Measurements from ENCODE around the gene MYOD1. TPM values are rescaled to one million over a fixed set of nuclear protein-coding genes. Genes with fewer than 3 reads are reported as not detected.

The MYOD1 gene
- total RNA-seq, 1 experiment from 2014 or later = not detected

GRCh38 chr11:17703951-17704350 lies 15.4 kb upstream of the MYOD1 start:
- no peak for DNase-seq
- CTCF ChIA-PET = no interaction called here

GRCh38 chr11:17707830-17708229 lies 11.5 kb upstream of the MYOD1 start:
- H3K27ac Mint-ChIP-seq (ENCODE audit: unreplicated experiment) = no peak overlapping the region
- no peaks in the 10 kb centered on the region for H3K4me1 Mint-ChIP-seq (ENCODE audit: low read depth, unreplicated experiment)
- intact Hi-C loops (cut with micrococcal nuclease; ENCODE audit: unreplicated experiment) = no loop called here
- BruUV-seq (replicated peaks) = no TSS peak
- H3K27me3 Mint-ChIP-seq (ENCODE audit: unreplicated experiment) = peaks cover 31% of the 10 kb centered on the region
- no peak for DNase-seq
- CTCF ChIA-PET = interaction anchor here (0.6 kb wide), 1 partner anchor 1075 kb away, joined by 3 read pairs; no protein-coding TSS in a partner anchor
- peaks cover 6% of the 10 kb centered on the region for H3K9me3 Mint-ChIP-seq (ENCODE audit: low read depth, unreplicated experiment)
- H3K4me3 Mint-ChIP-seq (ENCODE audit: low read depth, unreplicated experiment) = no peak overlapping the region
- no peak for TF ChIP-seq CTCF (IDR thresholded peaks at IDR 0.05; ENCODE audit: unreplicated experiment)
- H3K36me3 Mint-ChIP-seq (ENCODE audit: insufficient read depth, unreplicated experiment) = no peaks in the 10 kb centered on the region

More at GRCh38 chr11:17703951-17704350, 15.4 kb upstream of the MYOD1 start:
- no peak for TF ChIP-seq CTCF (IDR thresholded peaks at IDR 0.05; ENCODE audit: unreplicated experiment)
- H3K27me3 Mint-ChIP-seq (ENCODE audit: unreplicated experiment) = peaks cover 31% of the 10 kb centered on the region
- intact Hi-C loops (cut with micrococcal nuclease; ENCODE audit: unreplicated experiment) = no loop called here
- peaks cover 6% of the 10 kb centered on the region for H3K9me3 Mint-ChIP-seq (ENCODE audit: low read depth, unreplicated experiment)
- no peaks in the 10 kb centered on the region for H3K4me1 Mint-ChIP-seq (ENCODE audit: low read depth, unreplicated experiment)
- no TSS peak for BruUV-seq (replicated peaks)
- H3K4me3 Mint-ChIP-seq (ENCODE audit: low read depth, unreplicated experiment) = no peak overlapping the region
- H3K27ac Mint-ChIP-seq (ENCODE audit: unreplicated experiment) = no peak overlapping the region
- H3K36me3 Mint-ChIP-seq (ENCODE audit: insufficient read depth, unreplicated experiment) = no peaks in the 10 kb centered on the region

- intact Hi-C loops (cut with micrococcal nuclease; ENCODE audit: unreplicated experiment) = no loop called here
- no peak overlapping the region for H3K4me3 Mint-ChIP-seq (ENCODE audit: low read depth, unreplicated experiment)
- H3K4me1 Mint-ChIP-seq (ENCODE audit: low read depth, unreplicated experiment) = no peaks in the 10 kb centered on the region
- no TSS peak for BruUV-seq (replicated peaks)
- no peak for TF ChIP-seq CTCF (IDR thresholded peaks at IDR 0.05; ENCODE audit: unreplicated experiment)
- H3K36me3 Mint-ChIP-seq (ENCODE audit: insufficient read depth, unreplicated experiment) = no peaks in the 10 kb centered on the region
- CTCF ChIA-PET = no interaction called here
- H3K27ac Mint-ChIP-seq (ENCODE audit: unreplicated experiment) = no peak overlapping the region
- no peak for DNase-seq
- H3K27me3 Mint-ChIP-seq (ENCODE audit: unreplicated experiment) = peaks cover 9% of the 10 kb centered on the region
- H3K9me3 Mint-ChIP-seq (ENCODE audit: low read depth, unreplicated experiment) = no peaks in the 10 kb centered on the region
Measured at GRCh38 chr11:17711836-17712235, 7.5 kb upstream of the MYOD1 start.

- BruUV-seq (replicated peaks) = no TSS peak
- Mint-ChIP-seq H3K27ac (ENCODE audit: unreplicated experiment) (no peak overlapping the region), H3K4me3 (ENCODE audit: low read depth, unreplicated experiment) (no peak overlapping the region), H3K9me3 (ENCODE audit: low read depth, unreplicated experiment) (no peaks in the 10 kb centered on the region), H3K4me1 (ENCODE audit: low read depth, unreplicated experiment) (no peaks in the 10 kb centered on the region), H3K36me3 (ENCODE audit: insufficient read depth, unreplicated experiment) (no peaks in the 10 kb centered on the region), H3K27me3 (ENCODE audit: unreplicated experiment) (peaks cover 9% of the 10 kb centered on the region)
- intact Hi-C loops (cut with micrococcal nuclease; ENCODE audit: unreplicated experiment) = no loop called here
- CTCF ChIA-PET = interaction anchor here (0.6 kb wide), 1 partner anchor 522 kb away, joined by 4 read pairs; no protein-coding TSS in a partner anchor
- DNase-seq = no peak
- TF ChIP-seq CTCF (IDR thresholded peaks at IDR 0.05; ENCODE audit: unreplicated experiment) = no peak
Measured at GRCh38 chr11:17713851-17714250, 5.5 kb upstream of the MYOD1 start.
